Neural progenitor cell (in vitro differentiated cells): Measurements from ENCODE around the gene USP37.

Experiments used
- CTCF ChIP-seq: fragments of 200-600 bp; sonication (generic); IDR thresholded peaks from 2 replicates; pipeline ENCODE4 v1.5.1; 2017; ENCODE audit warnings: antibody characterized with exemption, mild to moderate bottlenecking
- EZH2 ChIP-seq: fragments of 200-600 bp; sonication (generic); IDR thresholded peaks from 2 replicates; pipeline ENCODE4 v1.6.1; 2017; ENCODE audit warnings: antibody characterized with exemption, mild to moderate bottlenecking, moderate library complexity

- TF ChIP-seq EZH2 (no peak), CTCF (no peak)
Measured at GRCh38 chr2:218501665-218502064, 66.5 kb downstream of the USP37 start.
